ENCODE data around the gene UBL4B. TPM values are rescaled to one million over a fixed set of nuclear protein-coding genes. Genes with fewer than 3 reads are reported as not detected.

Gene UBL4B
- total and polyA plus RNA-seq, 4 experiments from 2014 or later = not detected

DNA sequence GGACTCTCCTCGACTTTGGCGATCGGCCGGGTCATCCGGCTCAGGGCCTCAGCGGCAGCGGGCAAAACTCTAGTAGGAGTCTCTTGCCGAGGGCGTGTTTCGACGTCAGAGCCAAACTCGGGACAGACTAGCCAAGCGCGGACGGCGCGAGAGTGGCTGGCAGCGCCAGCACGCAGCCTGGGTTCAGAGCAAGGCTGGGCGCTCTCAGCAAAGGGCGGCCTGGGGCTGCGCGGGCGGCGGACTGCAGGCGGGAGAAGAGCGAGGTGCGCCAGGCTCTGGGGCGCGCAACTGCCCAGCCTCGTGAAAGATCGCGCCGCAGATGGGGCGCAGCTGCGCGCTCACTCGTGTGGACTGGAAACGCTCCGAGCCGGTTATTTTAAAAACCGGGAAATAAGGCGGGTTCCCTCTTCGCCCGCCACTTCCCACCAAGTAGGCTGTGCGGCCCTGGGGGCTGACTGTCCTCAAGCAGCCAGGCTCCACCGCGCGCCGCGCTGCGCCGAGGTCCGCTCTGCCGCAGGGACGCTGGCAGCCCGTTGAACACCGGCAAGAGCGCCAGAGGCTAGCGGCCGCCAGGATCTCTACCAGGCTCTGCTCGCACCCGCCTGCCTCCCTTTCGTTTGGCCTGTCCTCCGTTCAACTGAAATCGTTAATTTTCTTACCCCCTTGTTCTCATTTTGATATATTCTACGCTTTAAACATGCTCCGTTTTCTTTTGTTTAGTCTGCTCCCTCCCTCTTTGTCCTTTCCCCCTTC, 44.2 kb upstream of the UBL4B start:
- Mint-ChIP-seq H3K27ac (peak overlapping the region in 1 of 7 donors; percentile 11), H3K9me3 (peaks cover 0 to 3% (median 0%) of the 10 kb centered on the region in 8 donors), H3K4me3 (peak overlapping the region; percentile 56 to 92 (median 76)), H3K27me3 (peaks cover 29 to 40% of the 10 kb centered on the region in 2 donors), H3K4me1 (peaks cover 8 to 25% (median 16%) of the 10 kb centered on the region in 4 donors), H3K36me3 (no peaks in the 10 kb centered on the region)
- Histone ChIP-seq H3K4me1 (ENCODE audit: insufficient read depth, low read length) (peaks cover 28% of the 10 kb centered on the region), H3K36me3 (ENCODE audit: insufficient read depth, low read length) (no peaks in the 10 kb centered on the region), H3K9me3 (ENCODE audit: control insufficient read depth in 1 of 2, low read length in 2 of 2) (no peaks in the 10 kb centered on the region), H3K27ac (ENCODE audit: low read depth, low read length) (no peak overlapping the region), H3K4me3 (ENCODE audit: low read length in 2 of 2) (peak overlapping the region in 1 of 2 donors; percentile 11), H3K27me3 (ENCODE audit: insufficient read depth, low read length) (peaks cover 28% of the 10 kb centered on the region)
- intact Hi-C loops (cut with micrococcal nuclease) = no loop called here
- CTCF ChIA-PET (ENCODE audit: partially characterized antibody) = interaction anchor here (1.5 to 5.7 kb wide), 2 partner anchors 8 to 14 kb away, joined by 7 to 34 read pairs; no protein-coding TSS in a partner anchor
- POLR2A ChIA-PET (ENCODE audit: partially characterized antibody) = interaction anchor here (1.4 kb wide), 1 partner anchor 18 kb away, joined by 4 read pairs; no protein-coding TSS in a partner anchor
- no peak for DNase-seq

DNA sequence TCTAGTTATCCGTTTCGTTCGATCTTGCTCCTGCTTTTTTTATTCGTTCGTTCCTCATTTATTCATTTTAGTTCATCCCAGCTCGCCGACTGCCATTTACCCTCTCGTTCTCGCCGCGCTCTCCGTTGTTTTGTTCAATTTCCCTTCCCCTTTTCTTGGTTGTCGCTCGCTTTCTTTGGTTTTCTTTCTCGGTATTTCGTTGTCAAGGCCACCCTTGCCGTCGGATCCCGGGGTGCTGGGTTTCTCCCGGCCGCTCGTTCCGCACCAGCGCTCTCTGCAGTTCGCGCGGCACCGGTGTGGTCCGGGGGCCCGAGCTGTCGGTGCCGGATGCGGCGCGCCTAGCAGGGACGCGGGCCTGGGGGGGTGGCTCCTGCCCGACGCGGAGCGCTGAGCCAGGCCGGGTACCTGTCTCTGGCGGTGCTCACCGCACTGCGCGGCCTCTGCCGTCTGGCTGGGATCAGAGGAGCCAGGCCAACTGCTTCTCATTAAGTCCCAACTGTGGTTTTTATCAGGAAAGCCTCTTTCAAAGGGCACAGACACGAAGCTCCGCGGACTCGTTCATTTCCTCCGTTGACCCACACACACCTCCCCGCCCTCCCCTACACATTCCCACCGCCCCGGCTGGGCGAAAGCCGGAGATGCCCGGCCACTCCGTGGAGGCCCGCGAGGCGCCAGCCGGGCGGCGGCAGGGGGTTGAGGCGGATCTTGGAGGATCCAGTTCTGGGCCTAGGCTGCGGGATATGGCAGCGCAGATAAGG, 43.4 kb upstream of the UBL4B start:
- peaks cover 8 to 25% (median 16%) of the 10 kb centered on the region in 4 donors for H3K4me1 Mint-ChIP-seq
- peaks cover 31 to 40% of the 10 kb centered on the region in 2 donors for H3K27me3 Mint-ChIP-seq
- peak overlapping the region in 1 of 7 donors; percentile 11 for H3K27ac Mint-ChIP-seq
- intact Hi-C loops (cut with micrococcal nuclease) = no loop called here
- CTCF ChIA-PET (ENCODE audit: partially characterized antibody) = interaction anchor here (1.5 to 5.7 kb wide), 2 partner anchors 9 to 15 kb away, joined by 7 to 34 read pairs; no protein-coding TSS in a partner anchor
- peak overlapping the region; percentile 56 to 92 (median 76) for H3K4me3 Mint-ChIP-seq
- H3K27me3 ChIP-seq (ENCODE audit: insufficient read depth, low read length) = peaks cover 28% of the 10 kb centered on the region
- peaks cover 0 to 3% (median 0%) of the 10 kb centered on the region in 8 donors for H3K9me3 Mint-ChIP-seq
- peak overlapping the region in 1 of 2 donors; percentile 11 for H3K4me3 ChIP-seq (ENCODE audit: low read length in 2 of 2)
- H3K9me3 ChIP-seq (ENCODE audit: control insufficient read depth in 1 of 2, low read length in 2 of 2) = no peaks in the 10 kb centered on the region
- H3K36me3 Mint-ChIP-seq = no peaks in the 10 kb centered on the region
- H3K4me1 ChIP-seq (ENCODE audit: insufficient read depth, low read length) = peaks cover 28% of the 10 kb centered on the region
- no peak overlapping the region for H3K27ac ChIP-seq (ENCODE audit: low read depth, low read length)
- DNase-seq = peak in 3 of 5 donors; percentile 27 to 37 (median 34)
- POLR2A ChIA-PET (ENCODE audit: partially characterized antibody) = interaction anchor here (1.4 kb wide), 1 partner anchor 19 kb away, joined by 4 read pairs; no protein-coding TSS in a partner anchor
- H3K36me3 ChIP-seq (ENCODE audit: insufficient read depth, low read length) = no peaks in the 10 kb centered on the region

DNA sequence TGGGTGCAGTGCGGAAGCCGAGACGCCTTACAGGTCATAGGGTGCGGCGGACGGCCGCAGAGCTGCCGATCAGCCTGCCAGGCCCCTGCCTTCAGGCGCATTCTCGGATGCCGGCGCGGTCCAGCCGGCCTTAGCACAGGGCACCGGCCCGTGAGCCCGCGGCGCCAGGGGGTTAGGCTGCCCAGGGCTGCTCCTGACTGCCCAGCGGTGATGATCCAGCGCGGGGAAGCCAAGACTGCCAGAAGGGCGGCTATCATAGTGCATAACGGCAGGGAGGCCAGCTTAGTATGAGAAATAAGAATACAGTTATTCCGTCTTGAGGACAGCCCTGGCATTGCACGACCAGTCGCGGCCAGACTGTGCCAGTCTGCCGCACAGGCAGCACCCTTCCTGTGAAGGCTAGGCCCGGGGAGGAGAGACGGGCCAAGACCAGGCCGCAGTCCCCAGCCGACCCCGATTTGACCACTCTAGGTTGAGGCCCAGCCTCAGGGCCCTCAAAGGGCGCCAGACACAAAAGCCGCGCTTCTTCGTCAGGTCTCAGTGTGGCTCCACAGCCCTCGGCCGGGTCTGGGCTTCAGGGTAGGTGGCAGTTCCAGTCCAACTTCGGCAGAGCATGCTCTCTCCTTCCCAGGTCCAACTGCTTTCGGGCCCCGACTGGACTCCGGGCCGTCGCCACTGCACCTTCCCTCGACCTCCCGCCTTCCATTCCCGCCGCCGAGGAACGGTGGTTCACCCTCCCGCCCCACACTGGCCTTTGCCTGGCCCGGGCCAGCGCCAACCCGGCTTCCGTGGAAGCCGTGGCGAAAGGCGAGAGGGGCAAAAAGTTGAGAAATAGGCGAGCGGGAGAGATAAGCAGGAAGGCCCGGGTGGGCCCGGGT, 42.6 kb upstream of the UBL4B start:
- no peak overlapping the region for H3K27ac ChIP-seq (ENCODE audit: low read depth, low read length)
- H3K9me3 ChIP-seq (ENCODE audit: control insufficient read depth in 1 of 2, low read length in 2 of 2) = no peaks in the 10 kb centered on the region
- intact Hi-C loops (cut with micrococcal nuclease) = no loop called here
- no peaks in the 10 kb centered on the region for H3K36me3 Mint-ChIP-seq
- no peak for DNase-seq
- peaks cover 28% of the 10 kb centered on the region for H3K4me1 ChIP-seq (ENCODE audit: insufficient read depth, low read length)
- H3K27ac Mint-ChIP-seq = no peak overlapping the region
- H3K36me3 ChIP-seq (ENCODE audit: insufficient read depth, low read length) = no peaks in the 10 kb centered on the region
- CTCF ChIA-PET (ENCODE audit: partially characterized antibody) = interaction anchor here (1.5 to 5.7 kb wide), 2 partner anchors 9 to 16 kb away, joined by 7 to 34 read pairs; no protein-coding TSS in a partner anchor
- POLR2A ChIA-PET (ENCODE audit: partially characterized antibody) = interaction anchor here (1.4 kb wide), 1 partner anchor 19 kb away, joined by 4 read pairs; no protein-coding TSS in a partner anchor
- peaks cover 31 to 42% of the 10 kb centered on the region in 2 donors for H3K27me3 Mint-ChIP-seq
- no peak overlapping the region for H3K4me3 ChIP-seq (ENCODE audit: low read length in 2 of 2)
- H3K4me3 Mint-ChIP-seq = peak overlapping the region in 6 of 8 donors; percentile 39 to 75 (median 57)
- peaks cover 0 to 3% (median 0%) of the 10 kb centered on the region in 8 donors for H3K9me3 Mint-ChIP-seq
- peaks cover 28% of the 10 kb centered on the region for H3K27me3 ChIP-seq (ENCODE audit: insufficient read depth, low read length)
- peaks cover 8 to 25% (median 16%) of the 10 kb centered on the region in 4 donors for H3K4me1 Mint-ChIP-seq

DNA sequence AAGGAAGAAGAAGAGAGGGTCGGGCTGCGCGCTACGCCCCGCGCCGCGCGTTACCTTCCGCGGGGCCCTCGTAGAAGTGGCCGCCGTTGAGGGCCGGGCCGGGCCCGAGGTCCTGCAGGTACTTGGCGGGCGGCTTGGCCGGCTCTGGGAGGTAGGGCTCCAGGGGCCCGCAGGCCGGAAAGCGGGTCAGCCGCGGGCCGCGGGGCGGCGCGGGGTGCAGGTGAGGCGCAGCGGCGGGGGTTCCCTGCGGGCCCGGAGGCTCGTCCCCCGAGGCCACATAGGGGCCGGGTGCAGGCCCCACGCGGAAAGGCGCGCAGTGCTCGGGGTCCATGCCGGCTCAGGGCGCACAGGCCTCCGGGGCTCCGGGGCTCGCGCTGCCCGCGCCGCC, 42.0 kb upstream of the UBL4B start:
- H3K36me3 Mint-ChIP-seq = no peaks in the 10 kb centered on the region
- POLR2A ChIA-PET (ENCODE audit: partially characterized antibody) = no interaction called here
- peaks cover 28% of the 10 kb centered on the region for H3K27me3 ChIP-seq (ENCODE audit: insufficient read depth, low read length)

DNA sequence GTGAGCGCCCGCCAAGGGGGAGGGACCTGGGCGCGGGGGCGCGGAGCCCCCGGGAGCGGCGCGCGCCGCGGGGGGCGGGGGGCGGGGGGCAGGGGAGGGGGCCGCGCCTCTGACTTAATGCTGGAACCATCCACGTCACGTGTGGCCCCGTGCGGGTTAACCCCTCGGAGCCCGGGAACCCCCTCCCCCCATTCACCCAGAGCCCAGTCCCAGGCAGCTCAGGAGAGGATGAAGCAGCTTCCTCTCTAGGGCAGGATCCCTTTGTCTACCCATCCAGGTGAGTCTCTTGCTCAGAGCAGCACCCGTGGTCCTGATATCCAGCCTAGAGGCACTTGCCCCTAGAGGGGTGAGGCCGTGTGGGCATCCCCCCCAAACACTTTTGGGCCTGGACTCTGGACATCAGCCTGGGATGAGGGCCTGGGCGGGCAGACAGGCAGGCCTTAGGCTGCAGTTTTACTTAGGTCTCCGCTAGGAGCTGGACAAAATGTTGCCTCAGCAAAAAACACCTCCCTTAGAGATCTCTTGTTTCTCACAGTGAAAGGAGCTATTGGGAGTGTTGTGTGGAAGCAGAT, 41.5 kb upstream of the UBL4B start, which contains the start of gene ALX3:
ALX3 (minus strand) TSS at position 2 of the 572 bp plus-strand sequence. CDS start 60 bp downstream, outside the sequence.
- no peaks in the 10 kb centered on the region for H3K36me3 ChIP-seq (ENCODE audit: insufficient read depth, low read length)
- Mint-ChIP-seq H3K9me3 (peaks cover 0 to 3% (median 0%) of the 10 kb centered on the region in 8 donors), H3K27ac (no peak within 1 kb of the TSS), H3K4me3 (peak within 1 kb of the TSS in 6 of 8 donors; percentile 39 to 75 (median 57)), H3K36me3 (no peaks in the 10 kb centered on the region), H3K4me1 (peaks cover 8 to 25% (median 16%) of the 10 kb centered on the region in 4 donors), H3K27me3 (peaks cover 31 to 44% of the 10 kb centered on the region in 2 donors)
- peaks cover 28% of the 10 kb centered on the region for H3K4me1 ChIP-seq (ENCODE audit: insufficient read depth, low read length)
- intact Hi-C loops (cut with micrococcal nuclease) = no loop called here
- no peak within 1 kb of the TSS for H3K4me3 ChIP-seq (ENCODE audit: low read length in 2 of 2)
- no peak for DNase-seq
- CTCF ChIA-PET (ENCODE audit: partially characterized antibody) = interaction anchor here (1.0 to 4.2 kb wide), 5 partner anchors 9 to 42 kb away, joined by 3 to 25 read pairs (median 3); no protein-coding TSS in a partner anchor
- peaks cover 28% of the 10 kb centered on the region for H3K27me3 ChIP-seq (ENCODE audit: insufficient read depth, low read length)
- H3K9me3 ChIP-seq (ENCODE audit: control insufficient read depth in 1 of 2, low read length in 2 of 2) = no peaks in the 10 kb centered on the region
- H3K27ac ChIP-seq (ENCODE audit: low read depth, low read length) = no peak within 1 kb of the TSS
- POLR2A ChIA-PET (ENCODE audit: partially characterized antibody) = interaction anchor here (0.8 kb wide), 1 partner anchor 36 kb away, joined by 4 read pairs; the partner anchor contains the start of gene STRIP1

More for the DNA sequence above, 42.0 kb upstream of the UBL4B start:
- Mint-ChIP-seq H3K9me3 (peaks cover 0 to 3% (median 0%) of the 10 kb centered on the region in 8 donors), H3K4me1 (peaks cover 8 to 25% (median 16%) of the 10 kb centered on the region in 4 donors), H3K27ac (no peak overlapping the region), H3K27me3 (peaks cover 31 to 45% of the 10 kb centered on the region in 2 donors), H3K4me3 (peak overlapping the region in 3 of 8 donors; percentile 39 to 75 (median 71))
- H3K4me3 ChIP-seq (ENCODE audit: low read length in 2 of 2) = no peak overlapping the region
- peaks cover 28% of the 10 kb centered on the region for H3K4me1 ChIP-seq (ENCODE audit: insufficient read depth, low read length)
- no peaks in the 10 kb centered on the region for H3K36me3 ChIP-seq (ENCODE audit: insufficient read depth, low read length)
- CTCF ChIA-PET (ENCODE audit: partially characterized antibody) = interaction anchor here (1.2 to 4.2 kb wide), 4 partner anchors 8 to 42 kb away, joined by 3 to 25 read pairs (median 4); no protein-coding TSS in a partner anchor
- no peak overlapping the region for H3K27ac ChIP-seq (ENCODE audit: low read depth, low read length)
- no peaks in the 10 kb centered on the region for H3K9me3 ChIP-seq (ENCODE audit: control insufficient read depth in 1 of 2, low read length in 2 of 2)
- intact Hi-C loops (cut with micrococcal nuclease) = no loop called here
- no peak for DNase-seq

DNA sequence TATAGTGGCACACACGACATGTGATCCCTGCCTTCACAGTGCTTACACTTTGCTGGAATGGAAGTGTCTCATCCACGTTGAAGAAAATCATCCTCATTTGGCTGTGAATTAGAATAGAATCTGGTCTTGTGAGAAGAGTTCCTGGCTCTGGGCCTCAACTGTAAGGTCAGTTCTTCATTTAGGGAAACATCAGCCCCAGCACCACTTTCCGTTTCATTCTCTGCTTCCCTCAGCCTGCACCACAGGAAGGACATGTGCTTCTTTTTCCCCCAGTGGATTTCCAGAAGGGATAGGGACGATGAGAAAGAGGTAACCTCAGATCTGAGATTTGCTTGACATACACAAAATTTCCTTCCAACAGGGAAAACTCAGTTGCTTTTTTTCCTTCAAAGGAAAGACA, 38.1 kb upstream of the UBL4B start:
- Histone ChIP-seq H3K27me3 (ENCODE audit: insufficient read depth, low read length) (peaks cover 20% of the 10 kb centered on the region), H3K4me1 (ENCODE audit: insufficient read depth, low read length) (peaks cover 10% of the 10 kb centered on the region), H3K9me3 (ENCODE audit: control insufficient read depth in 1 of 2, low read length in 2 of 2) (no peaks in the 10 kb centered on the region), H3K4me3 (ENCODE audit: low read length in 2 of 2) (no peak overlapping the region), H3K27ac (ENCODE audit: low read depth, low read length) (no peak overlapping the region), H3K36me3 (ENCODE audit: insufficient read depth, low read length) (no peaks in the 10 kb centered on the region)
- Mint-ChIP-seq H3K27ac (no peak overlapping the region), H3K4me3 (no peak overlapping the region), H3K4me1 (peaks cover 2 to 8% (median 6%) of the 10 kb centered on the region in 4 donors), H3K27me3 (peaks cover 17 to 37% of the 10 kb centered on the region in 2 donors), H3K36me3 (no peaks in the 10 kb centered on the region), H3K9me3 (no peaks in the 10 kb centered on the region)
- ChIA-PET CTCF (ENCODE audit: partially characterized antibody) (interaction anchor here (1.1 to 4.2 kb wide), 3 partner anchors 10 to 14 kb away, joined by 3 to 25 read pairs (median 3); no protein-coding TSS in a partner anchor), POLR2A (ENCODE audit: partially characterized antibody) (no interaction called here)
- DNase-seq = no peak
- intact Hi-C loops (cut with micrococcal nuclease) = no loop called here

Measured in CD4-positive, alpha-beta memory T cell (primary cell).